ENCODE results near the gene TCERG1.

Gene TCERG1

GRCh38 chr5:146533260-146533857 is 86.2 kb downstream of the TCERG1 start:
- peak; percentile 70 for DNase-seq (ENCODE audit: low spot score)
- in situ Hi-C loops (cut with MboI; ENCODE audit: low sequenced_read_pairs, unreplicated experiment): loop anchor here (25.0 kb wide), 1 partner anchor 654 kb away; no protein-coding TSS in a partner anchor
- peak; percentile 77 for TF ChIP-seq CTCF (IDR thresholded peaks at IDR 0.05; ENCODE audit: borderline replicate concordance, control extremely low read depth, extremely low read depth, insufficient read depth, missing control alignments)

DNA sequence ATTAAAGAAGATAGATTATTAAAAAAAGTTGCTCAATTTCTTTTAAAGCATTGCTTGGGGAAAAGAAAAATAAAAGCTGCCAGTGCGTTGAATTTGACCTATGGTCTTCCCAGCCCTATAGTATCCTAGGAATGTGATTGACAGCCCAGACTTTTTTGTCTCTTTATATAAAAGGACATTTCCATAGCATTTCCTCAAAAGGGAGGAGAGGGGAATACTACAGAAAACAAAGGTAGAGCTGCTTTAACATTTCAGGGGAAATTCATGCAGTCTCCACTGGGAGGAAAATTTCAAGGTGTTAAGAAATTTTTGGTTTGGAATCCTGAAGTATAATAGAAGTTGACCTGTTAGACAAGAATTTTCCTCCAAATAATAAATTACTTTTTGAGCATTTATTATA is 86.7 kb downstream of the TCERG1 start:
- TF ChIP-seq CTCF (IDR thresholded peaks at IDR 0.05; ENCODE audit: borderline replicate concordance, control extremely low read depth, extremely low read depth, insufficient read depth, missing control alignments): no peak
- no peak for DNase-seq (ENCODE audit: low spot score)
- in situ Hi-C loops (cut with MboI; ENCODE audit: low sequenced_read_pairs, unreplicated experiment): loop anchor here (25.0 kb wide), 1 partner anchor 653 kb away; no protein-coding TSS in a partner anchor

DNA sequence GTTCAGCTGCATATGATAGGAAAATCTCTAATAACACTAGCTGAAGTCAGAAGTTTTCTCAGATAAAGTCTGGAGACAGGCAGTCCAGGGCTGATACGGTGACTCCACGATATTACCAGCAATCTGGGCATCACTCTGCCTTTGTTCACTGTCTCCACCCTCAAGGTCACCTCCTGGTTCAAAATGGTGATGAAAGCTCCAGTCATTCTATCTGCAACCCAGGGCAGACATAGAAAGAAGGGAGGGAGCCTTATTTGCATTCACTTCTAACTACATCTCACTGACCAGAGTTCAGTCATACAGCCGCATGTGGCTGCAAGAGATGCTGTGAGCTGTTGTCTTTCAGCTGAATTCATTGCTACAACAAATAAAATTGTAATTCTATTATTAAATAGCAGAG is 91.3 kb downstream of the TCERG1 start:
- no peak for DNase-seq (ENCODE audit: low spot score)
- no peak for TF ChIP-seq CTCF (IDR thresholded peaks at IDR 0.05; ENCODE audit: borderline replicate concordance, control extremely low read depth, extremely low read depth, insufficient read depth, missing control alignments)
- in situ Hi-C loops (cut with MboI; ENCODE audit: low sequenced_read_pairs, unreplicated experiment): loop anchor here (25.0 kb wide), 1 partner anchor 649 kb away; no protein-coding TSS in a partner anchor

DNA sequence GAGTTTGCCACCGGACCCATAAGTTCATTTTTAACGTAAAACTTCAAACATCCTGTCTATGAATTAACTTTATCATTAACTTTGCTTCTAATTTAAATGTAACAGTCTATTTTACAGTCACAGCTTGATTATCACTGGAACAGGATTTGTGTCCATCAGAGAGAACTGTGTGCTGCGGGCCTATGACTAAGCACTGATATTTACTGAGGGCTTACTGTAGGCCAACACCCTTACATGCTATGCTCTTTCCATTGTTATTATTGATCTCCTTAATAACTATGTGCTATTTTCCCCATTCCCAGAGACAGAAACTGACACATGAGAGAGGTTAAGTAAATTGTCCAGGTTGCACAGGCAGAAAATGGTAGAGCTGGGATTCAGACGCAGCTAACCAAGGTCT is 92.8 kb downstream of the TCERG1 start:
- TF ChIP-seq CTCF (IDR thresholded peaks at IDR 0.05; ENCODE audit: borderline replicate concordance, control extremely low read depth, extremely low read depth, insufficient read depth, missing control alignments): no peak
- no peak for DNase-seq (ENCODE audit: low spot score)
- in situ Hi-C loops (cut with MboI; ENCODE audit: low sequenced_read_pairs, unreplicated experiment): loop anchor here (10.0 to 25.0 kb wide), 2 partner anchors 425 to 647 kb away; no protein-coding TSS in a partner anchor

DNA sequence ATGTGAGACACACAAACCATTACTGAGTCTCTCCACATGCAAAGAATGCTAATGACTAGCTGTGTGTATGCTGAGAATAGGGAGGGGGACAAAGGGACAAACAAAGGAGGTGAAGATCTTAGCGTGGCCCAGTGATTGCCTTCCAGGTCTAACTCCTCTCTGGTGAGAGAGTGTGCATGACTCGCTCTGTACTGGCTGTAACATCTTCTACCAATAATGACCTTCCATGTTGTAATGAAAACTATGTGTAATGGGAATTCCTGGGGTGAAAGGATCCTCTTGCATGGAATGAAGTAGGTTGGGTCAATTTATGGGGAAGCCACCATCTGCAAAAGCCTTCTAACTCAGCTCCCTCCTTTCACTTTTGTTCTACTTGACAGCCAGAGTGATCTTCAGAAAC is 93.3 kb downstream of the TCERG1 start:
- TF ChIP-seq CTCF (IDR thresholded peaks at IDR 0.05; ENCODE audit: borderline replicate concordance, control extremely low read depth, extremely low read depth, insufficient read depth, missing control alignments): no peak
- no peak for DNase-seq (ENCODE audit: low spot score)
- in situ Hi-C loops (cut with MboI; ENCODE audit: low sequenced_read_pairs, unreplicated experiment): loop anchor here (10.0 to 25.0 kb wide), 2 partner anchors 424 to 647 kb away; no protein-coding TSS in a partner anchor

DNA sequence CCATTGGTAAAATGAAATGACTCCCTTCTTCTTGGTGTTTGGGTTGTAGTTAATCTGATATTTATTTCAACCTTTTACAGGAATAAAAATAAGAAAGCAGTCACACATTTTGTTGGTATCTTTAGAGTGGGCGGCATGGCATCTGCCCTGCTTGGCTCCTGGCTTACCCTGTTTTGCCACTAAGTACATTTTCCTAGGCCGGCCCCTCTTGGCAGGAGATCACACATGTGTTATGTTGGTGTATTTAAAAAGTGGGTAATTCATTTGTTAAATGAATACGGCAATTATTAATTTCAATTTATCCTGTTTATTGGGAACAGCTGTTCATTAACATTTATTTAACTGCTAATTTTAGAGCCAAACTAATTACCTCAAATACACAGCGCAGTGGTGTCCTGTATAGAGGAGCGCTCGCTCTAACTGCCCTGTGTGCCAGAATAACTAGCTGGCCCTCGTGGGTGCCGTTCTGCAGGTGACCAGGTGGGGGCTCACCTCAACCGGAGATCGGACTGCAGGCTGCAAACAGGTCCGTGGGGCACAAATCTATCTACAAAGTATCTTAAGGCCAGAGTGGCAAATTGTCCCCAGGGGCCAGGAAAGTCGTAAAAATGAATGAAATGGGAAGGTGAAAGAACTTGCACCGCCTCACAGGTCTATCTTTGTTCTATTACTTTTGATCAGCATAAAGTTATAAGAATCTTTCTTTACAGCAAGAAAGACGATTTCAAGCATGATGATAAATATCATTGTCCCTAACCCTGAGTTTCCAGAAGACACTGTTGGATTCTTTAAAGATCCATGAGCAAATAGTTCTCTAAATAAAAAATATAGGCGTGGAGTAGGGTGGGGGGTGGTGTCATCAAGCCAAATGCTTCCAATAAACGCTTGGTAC is 95.1 kb downstream of the TCERG1 start:
- DNase-seq (ENCODE audit: low spot score): peak; percentile 60
- peak; percentile 88 for TF ChIP-seq CTCF (IDR thresholded peaks at IDR 0.05; ENCODE audit: borderline replicate concordance, control extremely low read depth, extremely low read depth, insufficient read depth, missing control alignments)
- in situ Hi-C loops (cut with MboI; ENCODE audit: low sequenced_read_pairs, unreplicated experiment): loop anchor here (10.0 to 25.0 kb wide), 2 partner anchors 423 to 645 kb away; no protein-coding TSS in a partner anchor

All from GM13976 (cell line).